Gastrocnemius medialis (tissue), 4 donors: ENCODE results near the gene PTPN3. TPM values are rescaled to one million over a fixed set of nuclear protein-coding genes. Genes with fewer than 3 reads are reported as not detected.
A peak's percentile ranks its signal among the peaks of the same experiment; 100 is the strongest.

Experiments
- ATAC-seq, 2 donors: fragments of 150-250 bp; one replicate each; pipeline ENCODE4 v1.9.1; 2016
- DNase-seq, 2 donors: peaks; one replicate each; pipeline ENCODE4 v3.0.0-alpha.2; 2019
- H3K27ac ChIP-seq, 4 donors: fragments of 200-600 bp; sonication (generic); 1 replicate in 1 of 4; 2 replicates in 3 of 4; pipeline ENCODE4 v1.5.1; 2016 to 2018; ENCODE audit warnings: mild to moderate bottlenecking in 2 of 4, moderate library complexity in 1 of 4
- H3K27me3 ChIP-seq, 3 donors: fragments of 200-600 bp; sonication (generic) in 2 of 3; 1 replicate in 1 of 3; 2 replicates in 2 of 3; pipeline versions ENCODE4 v1.5.1 to v1.6.0; 2016 to 2019; ENCODE audit warnings: mild to moderate bottlenecking in 1 of 3, moderate library complexity in 1 of 3
- H3K36me3 ChIP-seq, 2 donors: fragments of 200-600 bp; sonication (generic) in 1 of 2; one replicate each; pipeline ENCODE4 v1.5.1; 2017 to 2018
- H3K4me1 ChIP-seq, 2 donors: fragments of 200-600 bp; sonication (generic) in 1 of 2; one replicate each; pipeline ENCODE4 v1.5.1; 2016 to 2017; ENCODE audit warnings: mild to moderate bottlenecking in 2 of 2
- H3K4me3 ChIP-seq, 4 donors: fragments of 200-600 bp; sonication (generic) in 3 of 4; 1 replicate in 1 of 4; 2 replicates in 3 of 4; pipeline ENCODE4 v1.5.1; 2016 to 2019; ENCODE audit warnings: mild to moderate bottlenecking in 2 of 4
- H3K9me3 ChIP-seq, 3 donors: fragments of 200-600 bp; sonication (generic) in 2 of 3; 1 replicate in 1 of 3; 2 replicates in 2 of 3; pipeline ENCODE4 v1.5.1; 2016 to 2019
- CTCF ChIP-seq, 5 experiments: fragments of 450-650 bp in 3 of 5; fragments of 200-600 bp in 2 of 5; sonication (generic) in 2 of 5; IDR thresholded peaks in 4 of 5; conservative IDR thresholded peaks in 1 of 5; 1 replicate in 4 of 5; 2 replicates in 1 of 5; pipeline ENCODE4 v1.5.1; 2016 to 2019; ENCODE audit warnings: antibody characterized with exemption in 5 of 5, mild to moderate bottlenecking in 3 of 5, moderate library complexity in 3 of 5
- POLR2A ChIP-seq, 2 donors: fragments of 450-650 bp; IDR thresholded peaks; one replicate each; pipeline ENCODE4 v1.6.1; 2017; ENCODE audit warnings: antibody characterized with exemption in 2 of 2, mild to moderate bottlenecking in 2 of 2, moderate library complexity in 2 of 2
- in situ Hi-C, 4 donors: fragments of 200-750 bp; cut with MboI; loops; one replicate each; pipeline versions ENCODE4 v1.15.0 to v1.8.0; 2017; ENCODE audit warnings: low sequenced_read_pairs in 4 of 4
- intact Hi-C: fragments of 100-400 bp; cut with DNase I; formaldehyde crosslinking; loops from one replicate; pipeline ENCODE4 v1.15.1; 2023; ENCODE audit warnings: low total_unique reads
- total RNA-seq, 4 donors: library from RNA; depleted of rRNA; stranded (reverse); fragments of >200 nt; gene quantifications; one replicate each; pipeline versions ENCODE4 v1.1.0 to v1.2.3, GENCODE V29; 2016

PTPN3 gene
- total RNA-seq, 4 donors from 2014 or later: 15.6 to 305 (median 82.2) TPM

DNA sequence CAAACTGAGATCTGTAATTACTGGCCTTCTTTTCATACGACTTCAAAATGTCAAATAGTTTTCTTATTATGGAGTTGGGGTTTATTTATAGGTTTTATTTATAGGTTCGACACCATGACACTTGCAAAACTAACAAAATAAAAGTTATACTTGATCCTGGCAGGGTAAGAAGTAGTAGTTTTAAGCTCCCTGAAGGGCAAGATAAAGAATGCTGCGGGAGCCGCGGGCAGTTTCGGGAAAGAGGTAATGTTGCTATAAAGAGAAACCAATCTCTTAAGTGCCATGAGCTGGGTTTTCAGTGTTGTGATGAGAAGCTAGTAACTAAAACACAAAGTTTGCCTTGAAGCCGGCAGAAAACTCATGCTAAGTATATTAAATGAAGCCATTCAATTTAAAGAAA is 24.8 kb downstream of the PTPN3 start:
- TF ChIP-seq POLR2A (IDR thresholded peaks at IDR 0.05): no peak
- no peak for TF ChIP-seq CTCF (IDR thresholded peaks at IDR 0.05 in 4 of 5, conservative IDR thresholded peaks at IDR 0.05 in 1 of 5)
- Histone ChIP-seq H3K9me3 (no peaks in the 10 kb centered on the region), H3K27ac (peak overlapping the region; percentile 79 to 91 (median 84)), H3K4me3 (peak overlapping the region; percentile 18 to 31 (median 27)), H3K27me3 (no peaks in the 10 kb centered on the region), H3K4me1 (peaks cover 87% of the 10 kb centered on the region in 2 donors), H3K36me3 (no peaks in the 10 kb centered on the region)
- ATAC-seq (no peak), DNase-seq (no peak)
- in situ Hi-C loops (loop anchor here in 1 of 4 donors (5.0 kb wide), 1 partner anchor 51 kb away; no protein-coding TSS in a partner anchor), intact Hi-C loops (no loop called here)

DNA sequence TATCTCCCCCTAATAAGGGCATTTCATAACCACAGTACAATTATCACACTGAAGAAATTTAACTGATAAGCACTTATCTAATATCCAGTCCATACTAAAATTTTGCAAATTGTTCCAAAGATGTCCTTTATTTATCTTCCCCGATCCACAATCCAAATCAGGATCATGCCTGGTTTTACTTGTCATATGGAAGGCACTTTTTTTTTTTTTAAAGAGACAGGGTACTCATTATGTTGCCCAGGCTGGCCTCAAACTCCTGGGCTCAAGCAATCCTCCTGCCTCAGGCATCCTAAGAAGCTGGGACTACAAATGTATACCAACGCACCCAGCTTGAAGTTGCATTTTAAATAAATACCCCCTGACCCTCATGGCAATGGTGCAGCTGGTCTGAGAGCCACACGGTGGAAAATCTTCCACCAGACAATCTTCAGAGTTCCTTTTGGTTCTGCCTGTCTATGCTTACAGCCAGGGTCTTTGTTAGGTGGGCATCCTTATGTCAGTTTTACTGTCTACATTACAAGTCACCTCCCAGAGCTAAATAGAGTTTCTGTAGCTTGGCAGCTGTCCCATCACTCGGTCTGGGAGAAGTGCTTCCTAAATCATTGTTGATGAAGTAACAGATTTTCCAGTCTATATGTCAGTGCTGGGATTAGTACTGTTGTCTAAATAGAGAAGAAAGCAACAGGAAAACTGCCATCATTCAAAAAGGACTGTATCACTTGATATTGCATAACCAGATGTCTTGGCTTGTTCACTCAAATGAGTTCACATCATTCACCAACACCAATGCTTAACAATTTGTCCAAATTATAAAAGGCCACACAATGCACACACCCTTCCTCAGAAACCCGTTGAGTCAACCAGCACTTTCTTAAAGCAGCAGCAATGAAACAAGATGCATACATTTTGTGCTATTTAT is 26.4 kb downstream of the PTPN3 start:
- intact Hi-C loops (no loop called here), in situ Hi-C loops (loop anchor here in 1 of 4 donors (5.0 kb wide), 1 partner anchor 49 kb away; no protein-coding TSS in a partner anchor)
- Histone ChIP-seq H3K27ac (peak overlapping the region; percentile 79 to 91 (median 84)), H3K9me3 (no peaks in the 10 kb centered on the region), H3K4me1 (peaks cover 73% of the 10 kb centered on the region in 2 donors), H3K36me3 (no peaks in the 10 kb centered on the region), H3K4me3 (no peak overlapping the region), H3K27me3 (no peaks in the 10 kb centered on the region)
- DNase-seq (no peak), ATAC-seq (peak in 1 of 2 donors; percentile 2)
- TF ChIP-seq POLR2A (IDR thresholded peaks at IDR 0.05) (no peak), CTCF (IDR thresholded peaks at IDR 0.05 in 4 of 5, conservative IDR thresholded peaks at IDR 0.05 in 1 of 5) (no peak)

DNA sequence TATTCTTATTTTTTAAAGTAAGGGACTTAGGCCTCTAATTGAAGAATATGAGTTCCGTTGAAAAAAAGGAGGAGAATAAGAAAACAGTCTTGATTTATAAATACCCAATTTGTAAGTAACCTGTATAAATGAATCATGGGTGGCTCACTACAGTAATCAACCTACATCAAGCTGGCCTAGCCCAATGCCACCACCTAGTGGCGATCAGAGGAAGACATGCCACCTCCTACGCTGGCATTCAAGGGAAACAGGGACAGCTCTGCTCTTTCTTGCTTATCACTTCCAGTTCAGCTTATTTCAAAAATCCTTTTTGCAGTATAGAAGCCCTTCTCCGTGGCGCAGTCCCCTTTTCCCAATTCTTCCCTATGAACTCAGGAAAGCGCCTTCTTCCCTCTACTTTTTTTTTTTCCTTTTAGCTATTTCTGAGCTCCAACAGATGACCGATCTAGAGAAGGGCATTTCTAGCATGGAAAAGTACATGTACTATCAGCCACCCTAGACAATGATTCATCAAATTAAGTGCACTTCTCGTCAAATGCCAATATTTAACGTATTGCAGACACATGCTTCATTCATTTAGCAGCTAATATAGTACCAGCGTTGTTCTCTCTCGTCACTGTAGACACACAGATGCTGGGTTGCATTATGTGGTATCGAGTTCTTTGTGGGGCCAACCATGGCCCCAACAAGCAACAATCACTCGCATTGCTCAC is 28.3 kb downstream of the PTPN3 start:
- intact Hi-C loops: loop anchor here (1.0 to 2.0 kb wide), 3 partner anchors 19 to 46 kb away; no protein-coding TSS in a partner anchor

More for the DNA sequence above, 28.3 kb downstream of the PTPN3 start:
- Histone ChIP-seq H3K9me3 (no peaks in the 10 kb centered on the region), H3K4me1 (peaks cover 54% of the 10 kb centered on the region in 2 donors), H3K4me3 (no peak overlapping the region), H3K27me3 (no peaks in the 10 kb centered on the region), H3K36me3 (no peaks in the 10 kb centered on the region), H3K27ac (peak overlapping the region; percentile 79 to 91 (median 84))
- in situ Hi-C loops: loop anchor here in 1 of 4 donors (5.0 kb wide), 1 partner anchor 48 kb away; no protein-coding TSS in a partner anchor
- ATAC-seq: peak; percentile 79 to 87
- TF ChIP-seq POLR2A (IDR thresholded peaks at IDR 0.05): no peak
- peak; percentile 84 to 94 (median 92) for TF ChIP-seq CTCF (IDR thresholded peaks at IDR 0.05 in 4 of 5, conservative IDR thresholded peaks at IDR 0.05 in 1 of 5)
- DNase-seq: peak; percentile 59 to 82
